ENCODE results near the gene KIF26B.

DNA sequence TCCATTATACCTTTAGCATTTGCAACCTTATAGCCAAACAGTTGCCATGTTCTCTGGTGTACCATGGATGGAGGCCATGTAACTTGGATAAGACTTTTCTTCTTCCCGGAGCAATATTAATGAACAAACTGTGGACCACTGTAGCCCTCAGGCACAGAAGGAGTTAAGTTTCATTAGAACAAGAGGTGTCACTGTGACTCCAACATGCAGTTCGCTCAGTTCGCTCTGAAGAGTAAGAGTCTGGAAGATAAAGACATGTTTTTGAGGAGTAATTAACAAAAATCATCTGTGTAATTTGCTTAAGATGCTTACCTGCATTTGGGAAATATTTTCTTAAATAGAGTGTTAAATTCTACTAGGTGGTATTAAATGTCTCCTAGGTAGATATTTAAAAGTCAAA lies 4.1 kb downstream of the KIF26B start:
- TF ChIP-seq CTCF (IDR thresholded peaks at IDR 0.05) (no peak), POLR2AphosphoS5 (IDR thresholded peaks at IDR 0.05) (no peak)

All from stomach (tissue), 4 donors.